Activated naive CD4-positive, alpha-beta T cell treated with anti-CD3 and anti-CD28 coated beads, Interleukin-2, amount 50 U/mL, for 72 hours (primary cell): ENCODE results near the gene COMMD6. TPM values are rescaled to one million over a fixed set of nuclear protein-coding genes. Genes with fewer than 3 reads are reported as not detected.
"Not testable (repeated sequence)": the region's sequence is repeated elsewhere in the genome, so short reads cannot be mapped to it uniquely, and the experiment has no call there.

ENCODE experiments used
- ATAC-seq, 2 donors: fragments of 150-1000 bp; cut with Tn5 transposase; 2 replicates each; pipeline ENCODE4 v1.10.0; 2021; ENCODE audit warnings: mild to moderate bottlenecking in 2 of 2, moderate library complexity in 2 of 2
- DNase-seq, 2 donors: peaks; one replicate each; pipeline ENCODE4 v3.0.0; 2021 to 2022; ENCODE audit warnings: low spot score in 2 of 2
- H3K27ac Mint-ChIP-seq, 2 donors: one replicate each; pipeline ENCODE4 v1.8.0; 2022; ENCODE audit warnings: mild to moderate bottlenecking in 2 of 2, mixed read lengths in 2 of 2
- H3K36me3 Mint-ChIP-seq, 2 donors: one replicate each; pipeline ENCODE4 v1.8.0; 2022; ENCODE audit warnings: mixed read lengths in 2 of 2
- H3K9me3 Mint-ChIP-seq, 2 donors: one replicate each; pipeline ENCODE4 v1.8.0; 2022; ENCODE audit warnings: mixed read lengths in 2 of 2
- total RNA-seq, 2 donors: library from RNA; stranded (reverse); gene quantifications; one replicate each; pipeline ENCODE4 v1.2.3, GENCODE V29; 2022

Gene COMMD6
- total RNA-seq, 2 donors from 2014 or later: 103 to 129 TPM

DNA sequence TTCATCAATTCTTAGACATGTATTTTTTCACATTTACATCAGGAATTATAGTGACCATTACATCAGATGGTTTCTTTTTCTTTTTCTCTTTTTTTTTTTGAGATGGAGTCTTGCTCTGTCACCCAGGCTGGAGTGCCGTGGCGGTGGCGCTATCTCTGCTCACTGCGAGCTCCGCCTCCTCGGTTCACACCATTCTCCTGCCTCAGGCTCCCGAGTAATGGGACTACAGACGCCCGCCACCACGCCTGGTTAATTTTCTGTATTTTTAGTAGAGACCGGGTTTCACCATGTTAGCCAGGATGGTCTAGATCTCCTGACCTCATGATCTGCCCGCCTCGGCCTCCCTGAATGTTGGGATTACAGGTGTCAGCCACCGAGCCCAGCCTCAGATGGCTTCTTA, 7.7 kb upstream of the COMMD6 start:
- not testable (repeated sequence) for H3K27ac Mint-ChIP-seq, ATAC-seq, DNase-seq, H3K36me3 Mint-ChIP-seq, H3K9me3 Mint-ChIP-seq

DNA sequence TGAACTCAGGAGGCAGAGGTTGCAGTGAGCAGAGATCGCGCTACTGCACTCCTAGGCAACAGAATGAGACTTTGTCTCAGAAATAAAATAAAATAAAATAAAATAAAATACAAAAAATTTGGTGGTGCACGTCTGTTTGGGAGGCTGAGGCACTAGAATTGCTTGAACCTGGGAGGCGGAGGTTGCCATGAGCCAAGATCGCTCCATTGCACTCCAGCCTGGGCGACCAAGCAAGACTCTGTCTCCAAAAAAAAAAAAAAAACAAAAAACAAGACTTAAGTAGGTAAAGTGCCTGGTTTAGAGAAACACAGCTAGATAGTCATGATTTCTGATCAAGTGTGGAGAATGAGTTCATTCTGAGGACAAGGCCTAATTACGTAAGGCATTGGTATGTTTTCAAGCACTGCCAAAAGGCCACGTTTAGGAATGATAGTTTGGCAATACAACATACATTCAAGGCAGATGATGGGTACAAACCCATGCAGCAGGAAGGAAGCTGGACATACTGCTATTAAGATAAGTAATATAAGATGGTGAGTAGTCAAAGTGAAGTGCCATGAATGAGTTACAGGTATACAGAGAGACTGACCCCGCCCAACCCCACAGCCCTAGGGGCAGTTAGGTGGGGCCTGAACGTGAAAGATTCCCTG, 7.2 kb upstream of the COMMD6 start:
- no peak for DNase-seq
- Mint-ChIP-seq H3K27ac (no peak overlapping the region), H3K9me3 (no peaks in the 10 kb centered on the region), H3K36me3 (peaks cover 0 to 4% of the 10 kb centered on the region in 2 donors)
- no peak for ATAC-seq

DNA sequence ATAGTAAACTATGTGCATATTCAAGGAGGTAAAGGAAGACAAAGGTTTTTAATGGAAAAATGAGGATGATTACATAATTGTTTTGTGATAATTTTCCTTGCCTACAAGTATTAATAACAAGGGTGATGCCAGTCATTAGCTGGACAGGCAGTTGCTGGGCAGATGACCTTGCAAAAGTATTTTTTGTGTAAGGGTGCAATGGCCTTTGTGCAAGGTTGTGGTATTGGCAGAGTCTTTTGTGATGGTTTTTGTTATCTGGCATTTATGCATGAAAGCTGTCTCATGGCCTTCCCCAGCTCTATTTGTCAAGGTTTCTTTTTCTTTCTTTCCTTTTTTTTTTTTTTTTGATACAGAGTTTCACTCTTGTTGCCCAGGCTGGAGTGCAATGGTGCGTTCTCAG, 4.3 kb upstream of the COMMD6 start:
- H3K27ac Mint-ChIP-seq: no peak overlapping the region
- no peaks in the 10 kb centered on the region for H3K9me3 Mint-ChIP-seq
- DNase-seq (no peak), ATAC-seq (no peak)
- H3K36me3 Mint-ChIP-seq: peaks cover 6 to 7% of the 10 kb centered on the region in 2 donors

DNA sequence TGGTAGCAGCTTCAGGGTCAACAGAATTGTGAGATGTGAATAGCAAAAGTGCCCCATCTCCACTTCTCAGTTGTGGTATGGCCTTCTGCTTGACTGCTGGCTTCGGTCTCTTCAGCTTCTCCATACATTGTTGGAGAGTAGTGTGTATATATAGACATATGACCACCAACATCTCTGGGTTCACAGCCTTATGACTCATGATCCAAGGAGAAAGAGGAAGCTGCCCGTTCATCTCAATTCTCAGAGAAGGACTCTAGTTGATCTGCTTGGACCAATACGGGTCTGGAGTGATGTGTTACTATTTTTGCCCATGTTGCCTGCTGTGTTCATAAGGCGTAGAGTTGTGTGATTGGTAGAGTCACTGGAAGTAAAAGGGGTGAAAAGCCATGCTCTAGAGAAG, 3.6 kb upstream of the COMMD6 start:
- no peak for DNase-seq
- H3K36me3 Mint-ChIP-seq: peaks cover 6 to 7% of the 10 kb centered on the region in 2 donors
- H3K9me3 Mint-ChIP-seq: no peaks in the 10 kb centered on the region

DNA sequence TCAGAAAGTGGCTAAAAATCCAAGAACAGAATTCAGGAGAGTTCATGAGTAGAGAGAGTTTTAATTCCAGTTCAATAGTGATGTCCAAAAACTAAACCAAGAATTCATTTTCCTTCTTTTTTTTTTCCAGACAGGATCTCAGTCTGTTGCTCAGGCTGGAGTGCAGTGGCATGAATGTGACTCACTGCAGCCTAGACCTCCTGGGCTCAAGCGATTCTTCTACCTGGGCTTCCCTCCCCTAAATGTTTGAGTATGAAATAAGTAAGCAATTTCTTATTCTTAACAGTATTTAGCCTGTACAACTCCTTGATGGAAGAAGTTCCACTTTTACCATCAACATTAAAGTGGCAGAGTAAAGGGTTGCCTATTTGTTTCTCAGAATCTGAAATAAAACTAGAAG, 3.8 kb downstream of the COMMD6 start:
- ATAC-seq (no peak), DNase-seq (no peak)
- Mint-ChIP-seq H3K36me3 (peaks cover 19 to 39% of the 10 kb centered on the region in 2 donors), H3K9me3 (no peaks in the 10 kb centered on the region), H3K27ac (no peak overlapping the region)

More for the DNA sequence above, 3.6 kb upstream of the COMMD6 start:
- no peak for ATAC-seq
- H3K27ac Mint-ChIP-seq: no peak overlapping the region

DNA sequence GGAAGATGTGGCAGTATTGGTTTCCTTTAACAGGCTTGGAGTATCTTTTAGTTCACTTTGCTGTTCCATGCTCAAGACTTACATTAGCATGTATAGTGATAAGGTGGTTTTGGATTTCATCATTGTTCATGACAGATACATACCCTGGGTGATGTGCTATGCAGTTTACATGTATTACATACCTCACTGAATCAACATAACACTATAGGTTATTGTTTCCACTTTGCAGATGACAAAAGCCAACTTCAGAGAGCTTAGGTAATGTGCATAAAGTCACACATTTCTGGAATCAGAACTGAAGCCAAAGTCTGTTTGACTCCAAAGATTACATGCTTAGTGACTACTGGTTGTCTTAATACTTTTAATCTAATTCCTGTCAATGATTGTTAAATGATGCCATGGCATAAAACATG, 7.1 kb downstream of the COMMD6 start:
- peaks cover 0 to under 1% of the 10 kb centered on the region in 2 donors for H3K9me3 Mint-ChIP-seq
- H3K36me3 Mint-ChIP-seq: peaks cover 13 to 50% of the 10 kb centered on the region in 2 donors
- DNase-seq (no peak), ATAC-seq (peak; percentile 80 to 95)
- no peak overlapping the region for H3K27ac Mint-ChIP-seq

DNA sequence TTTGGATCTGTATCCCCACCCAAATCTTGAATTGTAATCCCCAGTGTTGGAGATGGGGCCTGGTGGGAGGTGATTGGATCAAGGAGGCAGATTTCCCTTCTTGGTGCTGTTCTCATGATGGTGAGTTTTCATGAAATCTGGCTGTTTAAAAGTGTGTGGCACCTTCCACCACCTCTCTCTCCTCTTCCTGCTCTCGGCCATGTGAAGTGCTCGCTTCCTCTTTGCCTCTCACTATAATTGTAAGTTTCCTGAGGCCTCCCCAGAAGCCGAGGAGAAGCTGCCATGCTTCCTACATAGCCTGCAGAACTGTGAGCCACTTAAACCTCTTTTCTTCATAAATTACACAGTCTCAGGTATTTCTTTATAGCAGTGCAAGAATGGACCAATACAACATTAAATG, 15.7 kb downstream of the COMMD6 start:
- peaks cover 5 to 15% of the 10 kb centered on the region in 2 donors for H3K36me3 Mint-ChIP-seq
- peaks cover 0 to 4% of the 10 kb centered on the region in 2 donors for H3K9me3 Mint-ChIP-seq
- DNase-seq (no peak), ATAC-seq (no peak)
- H3K27ac Mint-ChIP-seq: no peak overlapping the region

DNA sequence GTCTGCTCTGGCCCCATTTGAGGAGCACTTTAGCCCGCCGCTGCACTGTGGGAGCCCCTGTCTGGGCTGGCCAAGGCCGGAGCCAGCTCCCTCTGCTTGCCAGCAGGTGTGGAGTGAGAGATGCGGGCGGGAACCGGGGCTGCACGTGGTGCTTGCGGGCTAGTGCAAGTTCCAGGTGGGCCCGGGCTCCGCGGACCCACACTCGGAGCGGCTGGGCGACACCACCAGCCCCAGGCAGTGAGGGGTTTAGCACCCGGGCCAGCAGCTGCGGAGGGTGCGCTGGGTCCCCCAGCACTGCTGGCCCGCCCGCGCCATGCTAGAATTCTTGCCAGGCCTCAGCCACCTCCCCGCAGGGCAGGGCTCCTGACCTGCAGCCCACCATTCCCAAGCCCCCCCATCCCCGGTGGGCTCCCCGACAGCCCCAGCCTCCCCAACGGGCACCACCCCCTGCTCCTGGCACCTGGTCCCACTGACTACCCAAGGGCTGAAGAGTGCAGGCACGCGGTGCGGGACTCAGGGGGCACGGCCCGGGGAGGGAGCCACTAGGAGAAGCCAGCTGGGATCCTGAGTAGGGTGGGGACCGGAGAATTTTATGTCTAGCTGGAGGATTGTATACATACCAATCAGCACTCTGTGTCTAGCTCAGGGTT, 19.1 kb downstream of the COMMD6 start:
- DNase-seq (no peak), ATAC-seq (no peak)
- H3K9me3 Mint-ChIP-seq: peaks cover 0 to 5% of the 10 kb centered on the region in 2 donors
- no peak overlapping the region for H3K27ac Mint-ChIP-seq
- H3K36me3 Mint-ChIP-seq: no peaks in the 10 kb centered on the region

DNA sequence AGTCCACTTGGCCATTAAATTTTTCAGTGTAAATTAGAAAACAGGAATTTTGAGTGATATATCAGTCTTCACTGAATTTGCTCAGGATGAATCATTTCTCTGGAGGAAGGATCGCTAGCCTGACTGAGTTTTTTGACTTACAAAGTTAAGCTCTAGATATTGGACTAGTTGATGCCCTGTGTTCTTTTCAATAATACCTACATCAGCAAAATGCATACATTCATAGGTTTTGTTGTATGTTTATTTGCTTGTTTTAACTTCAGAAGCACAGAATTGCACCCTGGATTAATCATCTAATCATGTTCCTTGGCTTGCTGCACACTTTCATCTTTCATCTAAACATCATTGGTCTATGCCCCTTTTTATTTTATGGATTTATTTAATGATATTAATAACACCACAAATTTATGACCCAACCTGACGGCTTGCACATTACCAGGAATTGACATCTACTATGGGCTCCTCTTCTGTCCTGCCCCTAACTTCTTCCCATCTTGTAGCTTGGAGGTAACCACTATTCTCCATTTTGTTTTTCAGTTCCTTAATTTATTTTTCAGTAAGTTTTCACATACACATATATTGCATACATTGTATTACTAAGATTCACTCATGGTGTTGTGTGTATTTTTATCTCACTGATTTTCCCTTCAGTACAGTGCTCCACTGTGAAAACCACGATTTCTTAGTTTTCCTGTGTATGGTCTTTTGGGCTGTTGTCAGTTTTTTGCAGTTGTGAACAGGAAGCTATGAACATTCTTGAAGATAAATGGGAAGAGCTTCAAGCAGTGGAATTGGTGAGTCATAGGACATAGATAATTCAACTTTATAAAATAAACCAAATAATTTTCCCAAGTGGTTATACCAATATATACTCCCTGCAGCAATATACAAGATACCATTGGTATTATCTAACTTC, 23.3 kb downstream of the COMMD6 start:
- H3K27ac Mint-ChIP-seq: no peak overlapping the region
- ATAC-seq (no peak), DNase-seq (no peak)
- no peaks in the 10 kb centered on the region for H3K36me3 Mint-ChIP-seq
- peaks cover 0 to 5% of the 10 kb centered on the region in 2 donors for H3K9me3 Mint-ChIP-seq

DNA sequence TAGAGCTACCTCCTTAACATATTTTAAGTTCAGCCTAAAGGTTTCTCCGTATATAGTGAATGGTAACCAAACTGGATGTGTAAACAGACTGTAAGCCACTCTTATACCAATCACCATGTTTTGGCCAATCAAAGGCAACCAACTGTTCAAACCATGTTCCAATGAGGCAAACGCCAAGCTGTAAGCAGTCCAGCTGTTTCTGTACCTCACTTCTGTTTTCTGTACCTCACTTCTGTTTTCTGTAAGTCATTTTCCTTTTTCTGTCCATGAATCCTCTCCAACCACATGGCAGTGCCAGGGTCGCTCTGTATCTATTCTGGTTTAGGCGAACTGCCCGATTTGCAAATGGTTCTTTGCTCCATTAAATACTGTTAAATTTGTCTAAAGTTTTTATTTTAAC, 24.4 kb downstream of the COMMD6 start:
- Mint-ChIP-seq H3K36me3 (no peaks in the 10 kb centered on the region), H3K27ac (no peak overlapping the region), H3K9me3 (peaks cover 0 to 5% of the 10 kb centered on the region in 2 donors)
- ATAC-seq (no peak), DNase-seq (no peak)

DNA sequence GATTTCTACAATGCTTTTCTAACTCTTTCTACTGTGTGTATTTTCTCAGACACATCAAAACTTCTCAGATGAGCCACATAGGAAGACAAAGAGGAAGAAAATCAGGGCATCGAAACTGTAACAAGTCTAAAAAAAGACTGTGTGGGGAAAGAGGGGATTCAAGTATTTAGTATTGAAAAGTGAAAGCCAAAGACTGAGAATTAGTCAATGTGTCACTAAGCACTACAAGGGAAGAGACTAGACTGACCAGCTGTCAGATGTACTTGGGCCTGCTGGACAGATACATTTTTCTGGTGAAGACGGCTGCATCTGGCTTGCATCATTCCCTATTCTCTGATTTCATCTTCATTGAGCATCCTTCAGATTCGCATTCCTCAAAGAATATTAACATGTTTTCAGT, 25.4 kb downstream of the COMMD6 start:
- peaks cover 0 to 5% of the 10 kb centered on the region in 2 donors for H3K9me3 Mint-ChIP-seq
- ATAC-seq (no peak), DNase-seq (no peak)
- no peaks in the 10 kb centered on the region for H3K36me3 Mint-ChIP-seq
- no peak overlapping the region for H3K27ac Mint-ChIP-seq

DNA sequence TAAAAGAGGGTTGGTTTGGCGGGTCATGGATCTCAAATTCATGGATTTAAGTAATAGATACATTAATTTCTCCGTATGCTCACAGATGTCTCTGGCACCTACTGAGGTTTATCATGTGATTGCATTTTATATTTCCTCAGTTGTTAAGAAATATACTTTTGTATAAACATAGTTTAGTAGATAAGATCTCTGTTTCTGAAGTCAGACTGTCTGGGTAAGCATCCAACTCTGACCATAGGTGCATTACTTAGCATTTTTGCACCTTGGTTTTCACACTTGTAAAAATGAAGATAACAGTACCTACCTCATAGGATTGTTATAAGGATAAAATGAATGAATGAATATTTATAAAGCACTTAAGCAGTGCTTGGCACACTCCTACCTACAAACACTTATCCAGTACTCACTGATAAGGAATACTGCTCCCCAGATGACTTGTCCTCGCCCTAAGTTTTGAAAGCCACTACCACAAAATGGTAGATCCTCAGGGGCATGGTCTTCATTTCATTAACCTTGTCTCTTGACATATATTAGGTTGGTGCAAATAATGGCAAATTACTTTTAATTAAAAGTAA, 26.5 kb downstream of the COMMD6 start:
- Mint-ChIP-seq H3K36me3 (no peaks in the 10 kb centered on the region), H3K9me3 (peaks cover 0 to 5% of the 10 kb centered on the region in 2 donors), H3K27ac (no peak overlapping the region)
- DNase-seq (no peak), ATAC-seq (no peak)

DNA sequence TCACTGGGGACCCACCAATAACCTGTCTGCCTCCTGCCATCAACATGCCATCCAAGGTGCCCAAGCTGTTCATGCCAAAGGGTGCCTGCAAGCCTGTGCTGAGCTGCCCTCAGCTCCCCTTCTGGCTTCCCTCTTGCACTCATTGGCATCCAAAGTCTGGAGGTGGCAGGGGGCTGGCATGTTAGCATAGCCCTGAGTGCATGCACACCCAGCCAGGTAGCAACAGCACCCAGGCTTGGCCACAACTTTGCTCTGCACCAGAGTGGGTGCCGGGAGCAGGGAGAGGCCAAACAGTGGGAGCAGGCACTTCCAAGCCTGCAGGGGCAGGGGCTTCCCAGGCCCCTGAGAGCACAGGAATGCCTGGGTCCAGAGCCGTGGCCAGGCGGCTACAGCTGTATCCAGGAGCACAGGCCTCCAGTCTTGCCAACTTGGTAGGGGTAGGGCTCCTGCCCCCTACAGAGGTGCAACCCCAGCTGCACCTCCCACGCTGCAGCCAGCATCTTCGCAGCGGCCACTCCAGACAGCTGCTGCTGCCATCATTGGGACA, 29.6 kb downstream of the COMMD6 start:
- no peak for ATAC-seq
- H3K36me3 Mint-ChIP-seq: no peaks in the 10 kb centered on the region
- no peak overlapping the region for H3K27ac Mint-ChIP-seq

DNA sequence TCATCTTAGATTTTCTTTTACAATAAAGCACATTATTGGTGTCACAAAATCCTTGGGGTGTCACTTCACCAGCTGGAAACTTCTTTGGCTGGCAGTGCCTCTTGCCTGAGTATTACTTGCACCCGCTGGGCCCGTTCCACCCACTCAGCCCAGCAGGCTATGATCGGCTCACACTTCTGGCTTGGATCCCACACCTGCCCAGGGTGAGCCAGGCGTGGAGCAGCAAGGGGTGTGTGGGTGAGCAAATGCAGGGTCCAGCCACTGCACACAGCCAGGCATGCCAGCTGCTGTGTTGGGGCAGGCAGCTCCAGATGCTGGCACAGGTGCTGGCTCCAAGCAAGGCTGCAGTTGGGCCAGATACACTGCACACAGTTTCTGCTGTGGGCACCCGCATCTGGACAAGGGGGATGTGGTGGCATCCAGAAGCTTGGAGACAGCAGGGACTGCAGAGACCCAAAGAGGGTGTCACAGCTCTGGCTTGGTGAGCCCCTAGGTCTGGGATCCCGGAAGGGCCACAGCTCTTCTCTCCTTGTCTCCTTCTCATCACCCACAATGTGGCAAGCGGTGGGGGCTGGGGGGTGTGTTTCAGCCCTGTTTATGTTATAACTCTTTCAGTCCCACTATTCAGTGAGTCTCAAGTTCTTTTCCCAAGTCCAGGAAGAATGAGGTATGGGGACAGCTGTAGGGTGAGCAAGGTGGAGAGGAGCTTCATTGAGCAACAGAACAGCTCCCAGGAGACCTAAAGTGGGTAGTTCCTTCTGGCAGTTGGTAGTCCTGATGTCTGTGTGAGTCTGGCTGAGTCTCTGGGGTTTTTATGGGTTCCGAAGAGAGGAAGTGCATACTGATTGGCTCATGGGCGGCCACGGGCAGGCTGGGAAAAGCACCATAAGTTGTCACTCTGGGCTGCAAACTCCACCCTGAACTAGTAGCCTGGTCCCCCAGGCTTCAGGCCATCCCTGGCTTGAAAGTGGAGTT, 30.3 kb downstream of the COMMD6 start:
- no peak overlapping the region for H3K27ac Mint-ChIP-seq
- no peaks in the 10 kb centered on the region for H3K36me3 Mint-ChIP-seq
- DNase-seq (no peak), ATAC-seq (no peak)
- H3K9me3 Mint-ChIP-seq: no peaks in the 10 kb centered on the region

More for the DNA sequence above, 29.6 kb downstream of the COMMD6 start:
- no peaks in the 10 kb centered on the region for H3K9me3 Mint-ChIP-seq
- no peak for DNase-seq

DNA sequence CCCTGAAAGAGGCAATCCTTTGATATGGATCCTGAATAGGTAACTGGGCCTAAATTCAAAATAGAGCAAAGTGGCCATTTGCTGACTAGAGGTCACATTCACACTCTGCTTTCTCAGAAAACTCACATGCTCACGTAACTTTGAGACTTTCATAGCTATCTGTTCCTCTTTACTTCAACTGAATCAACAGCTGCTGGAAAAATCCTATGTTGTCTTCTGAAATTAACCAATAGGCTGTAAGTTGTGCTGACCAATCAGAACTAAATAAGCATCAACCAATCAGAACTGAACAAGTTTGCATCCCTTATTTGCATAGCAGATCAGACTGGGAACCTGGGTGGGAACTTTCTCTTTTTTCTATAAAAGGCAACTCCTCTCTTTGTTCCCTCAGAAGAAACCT, 31.6 kb downstream of the COMMD6 start:
- H3K36me3 Mint-ChIP-seq: no peaks in the 10 kb centered on the region
- H3K9me3 Mint-ChIP-seq: no peaks in the 10 kb centered on the region
- no peak overlapping the region for H3K27ac Mint-ChIP-seq

DNA sequence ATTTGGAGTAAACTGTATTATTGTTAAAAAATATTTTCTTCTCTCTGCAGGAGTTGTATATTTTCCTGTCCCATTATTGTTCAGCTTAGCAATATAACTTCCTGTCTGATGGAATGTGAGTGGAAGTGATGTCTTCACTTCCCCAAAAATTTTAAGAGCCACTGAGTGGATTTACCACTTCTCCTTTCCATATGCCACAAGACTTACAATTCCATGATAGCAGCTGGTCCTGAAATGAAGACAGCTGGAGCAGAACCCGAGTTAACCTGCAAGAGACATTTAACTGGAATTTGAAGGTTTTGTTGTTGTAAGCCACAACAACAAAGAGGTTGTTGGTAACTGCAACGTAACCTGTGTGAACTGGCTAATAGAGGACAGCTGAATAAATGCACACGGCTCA, 32.3 kb downstream of the COMMD6 start:
- ATAC-seq (no peak), DNase-seq (no peak)
- Mint-ChIP-seq H3K36me3 (no peaks in the 10 kb centered on the region), H3K9me3 (no peaks in the 10 kb centered on the region), H3K27ac (no peak overlapping the region)

More for the DNA sequence above, 31.6 kb downstream of the COMMD6 start:
- DNase-seq (no peak), ATAC-seq (no peak)
